B cell (primary cell): ENCODE data around the gene TBCA. TPM values are rescaled to one million over a fixed set of nuclear protein-coding genes. Genes with fewer than 3 reads are reported as not detected.

Experiments used
- ATAC-seq: fragments of 200-7000 bp; cut with Tn5 transposase; one replicate; pipeline ENCODE4 v1.10.0; 2021; ENCODE audit warnings: low read depth, mild to moderate bottlenecking, moderate number of reproducible peaks, moderate library complexity
- CTCF ChIA-PET: fragments of 350-600 bp; sonication (Branson Sonifier 250); formaldehyde crosslinking; loops from one replicate; lab custom pipeline; 2021; ENCODE audit warnings: antibody characterized with exemption, inconsistent platforms; lab: Charles Lee
- POLR2A ChIA-PET: fragments of 350-600 bp; sonication (Branson Sonifier 250); formaldehyde crosslinking; loops from one replicate; lab custom pipeline; 2021; ENCODE audit warnings: antibody characterized with exemption; lab: Charles Lee
- DNase-seq: peaks from one replicate; pipeline ENCODE4 v3.0.0; 2013
- H2AFZ ChIP-seq: 2 replicates; pipeline ENCODE4 v1.6.1; 2012; ENCODE audit warnings: mild to moderate bottlenecking, low read depth, low read length; ENCODE audit not compliant: insufficient read depth, poor library complexity, severe bottlenecking
- H3K27ac ChIP-seq, 2 donors: 1 replicate in 1 of 2; 2 replicates in 1 of 2; pipeline ENCODE4 v1.5.1; 2012 to 2013; ENCODE audit warnings: low read length in 2 of 2, mild to moderate bottlenecking in 2 of 2, moderate library complexity in 1 of 2
- H3K27me3 ChIP-seq, 4 experiments: fragments of 200-600 bp in 1 of 4; sonication (generic) in 1 of 4; replicated peaks in 1 of 4; 1 replicate in 2 of 4; 2 replicates in 2 of 4; pipeline versions ENCODE4 v1.6.1 to v1.7.0; 2013 to 2016; ENCODE audit warnings: low read length in 3 of 4, mild to moderate bottlenecking in 2 of 4, mixed read lengths in 1 of 4, moderate library complexity in 1 of 4; ENCODE audit not compliant: insufficient read depth in 4 of 4, control insufficient read depth in 3 of 4; ENCODE audit errors: control extremely low read depth in 1 of 4
- H3K36me3 ChIP-seq, 2 experiments: replicated peaks in 1 of 2; 1 replicate in 1 of 2; 2 replicates in 1 of 2; pipeline versions ENCODE4 v1.6.1 to v1.7.1; 2013; ENCODE audit warnings: low read length in 1 of 2; ENCODE audit not compliant: insufficient read depth in 2 of 2, control insufficient read depth in 1 of 2; ENCODE audit errors: control extremely low read depth in 1 of 2, extremely low read depth in 1 of 2
- H3K4me1 ChIP-seq, 2 donors: fragments of 200-600 bp in 1 of 2; sonication (generic) in 1 of 2; 1 replicate in 1 of 2; 2 replicates in 1 of 2; pipeline versions ENCODE4 v1.5.1 to v1.6.1; 2013 to 2017; ENCODE audit warnings: low read length in 2 of 2; ENCODE audit not compliant: control insufficient read depth in 2 of 2, insufficient read depth in 2 of 2
- H3K4me2 ChIP-seq: replicated peaks from 2 replicates; pipeline ENCODE3; 2012; ENCODE audit warnings: mild to moderate bottlenecking, low read depth, low read length; ENCODE audit not compliant: poor library complexity, severe bottlenecking
- H3K4me3 ChIP-seq, 5 experiments: fragments of 200-600 bp in 1 of 5; sonication (generic) in 1 of 5; 1 replicate in 3 of 5; 2 replicates in 2 of 5; pipeline versions ENCODE4 v1.5.1 to v1.7.0; 2011 to 2016; ENCODE audit warnings: low read length in 4 of 5, mild to moderate bottlenecking in 4 of 5, low read depth in 2 of 5, control low read depth in 1 of 5, moderate library complexity in 1 of 5; ENCODE audit not compliant: insufficient read depth in 1 of 5; ENCODE audit errors: control extremely low read depth in 1 of 5, extremely low read depth in 1 of 5
- H3K79me2 ChIP-seq: fragments of 200-600 bp; sonication (generic); one replicate; pipeline ENCODE4 v1.6.0; 2016; ENCODE audit warnings: low read length; ENCODE audit not compliant: control insufficient read depth, insufficient read depth
- H3K9ac ChIP-seq: fragments of 200-600 bp; sonication (generic); 2 replicates; pipeline ENCODE4 v1.6.1; 2017; ENCODE audit warnings: mild to moderate bottlenecking, low read length, moderate library complexity
- H3K9me3 ChIP-seq, 3 donors: one replicate each; pipeline versions ENCODE4 v1.6.1 to v1.7.1; 2013; ENCODE audit warnings: low read length in 2 of 3; ENCODE audit not compliant: control insufficient read depth in 2 of 3, insufficient read depth in 1 of 3; ENCODE audit errors: control extremely low read depth in 1 of 3
- H4K20me1 ChIP-seq: 2 replicates; pipeline ENCODE4 v1.6.0; 2012; ENCODE audit warnings: mild to moderate bottlenecking, low read length; ENCODE audit not compliant: insufficient read depth, control insufficient read depth, poor library complexity, severe bottlenecking
- H3K27ac Mint-ChIP-seq: one replicate; pipeline ENCODE4 v1.8.0; 2021; ENCODE audit warnings: mixed read lengths
- H3K27me3 Mint-ChIP-seq: one replicate; pipeline ENCODE4 v1.8.0; 2021; ENCODE audit warnings: mixed read lengths
- H3K4me1 Mint-ChIP-seq: one replicate; pipeline ENCODE4 v1.8.0; 2021; ENCODE audit warnings: mixed read lengths
- H3K4me3 Mint-ChIP-seq: one replicate; pipeline ENCODE4 v1.8.0; 2021; ENCODE audit warnings: mixed read lengths
- H3K9me3 Mint-ChIP-seq: one replicate; pipeline ENCODE4 v1.8.0; 2022; ENCODE audit warnings: mixed read lengths; ENCODE audit not compliant: insufficient read depth
- EZH2 ChIP-seq: IDR thresholded peaks from 2 replicates; pipeline ENCODE4 v1.6.1; 2012; ENCODE audit warnings: borderline replicate concordance, low read depth, mild to moderate bottlenecking, moderate library complexity, low read length; ENCODE audit not compliant: insufficient read depth, poor library complexity, severe bottlenecking
- WGBS: methylation state at CpG from one replicate; pipeline ENCODE4 v1.1.5; 2013; ENCODE audit warnings: missing lambda C conversion rate; ENCODE audit not compliant: insufficient coverage; 5-methylcytosine and 5-hydroxymethylcytosine counted together
- intact Hi-C: fragments of 100-400 bp; cut with micrococcal nuclease; formaldehyde crosslinking; loops from one replicate; pipeline ENCODE4 v1.10.0; 2022
- polyA plus RNA-seq: library from polyadenylated mRNA; depleted of rRNA; stranded (reverse); fragments of >200 nt; gene quantifications from 2 replicates; pipeline ENCODE4 v1.2.3, GENCODE V29; 2012
- total RNA-seq, 2 donors: library from RNA; stranded (reverse); fragments of 120-200 nt in 1 of 2; gene quantifications; 1 replicate in 1 of 2; 2 replicates in 1 of 2; pipeline versions ENCODE4 v1.2.3 to v1.2.4, GENCODE V29; 2013 to 2022
- TF ChIP-seq, protein P1 (sequence below): fragments of 200-600 bp; IDR thresholded peaks from one replicate; pipeline ENCODE4 v1.8.0; 2022; ENCODE audit warnings: antibody characterized with exemption, mild to moderate bottlenecking

TBCA gene
- total and polyA plus RNA-seq, 2 donors (not counting 1 experiment from before 2014, with no cell fraction given), result 22.3 to 110 TPM

DNA sequence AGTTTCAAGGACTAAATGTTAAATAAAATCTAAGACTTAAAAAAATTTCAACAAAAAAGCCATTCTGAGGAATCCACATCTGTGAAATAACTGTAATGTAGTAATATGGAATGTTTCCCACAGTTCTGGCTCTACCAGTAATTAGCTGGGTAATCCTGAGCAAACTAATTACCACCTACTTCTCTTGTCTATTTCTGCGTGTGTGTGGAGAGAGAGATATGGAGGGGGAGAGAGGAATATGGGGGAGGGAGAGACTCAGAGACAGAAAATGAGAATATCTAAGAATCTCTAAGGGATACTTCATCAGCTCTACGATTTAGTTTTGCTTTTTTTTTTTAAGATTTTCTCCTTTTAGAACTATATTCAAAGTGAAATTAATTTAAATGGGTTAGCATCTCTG is 28.0 kb downstream of the TBCA start:
- ATAC-seq (no peak), DNase-seq (no peak)
- peaks cover 22% of the 10 kb centered on the region for H3K4me1 Mint-ChIP-seq
- Histone ChIP-seq H3K27me3 (no peaks in the 10 kb centered on the region), H2AFZ (no peak overlapping the region), H3K4me2 (no peak overlapping the region), H3K9me3 (no peaks in the 10 kb centered on the region), H3K9ac (no peak overlapping the region), H3K79me2 (peaks cover 44% of the 10 kb centered on the region), H3K4me1 (no peaks in the 10 kb centered on the region), H3K36me3 (no peaks in the 10 kb centered on the region), H3K27ac (no peak overlapping the region), H3K4me3 (no peak overlapping the region), H4K20me1 (peaks cover 49% of the 10 kb centered on the region)
- CTCF ChIA-PET, result no interaction called here
- TF ChIP-seq EZH2, result no peak
- TF ChIP-seq, protein P1, sequence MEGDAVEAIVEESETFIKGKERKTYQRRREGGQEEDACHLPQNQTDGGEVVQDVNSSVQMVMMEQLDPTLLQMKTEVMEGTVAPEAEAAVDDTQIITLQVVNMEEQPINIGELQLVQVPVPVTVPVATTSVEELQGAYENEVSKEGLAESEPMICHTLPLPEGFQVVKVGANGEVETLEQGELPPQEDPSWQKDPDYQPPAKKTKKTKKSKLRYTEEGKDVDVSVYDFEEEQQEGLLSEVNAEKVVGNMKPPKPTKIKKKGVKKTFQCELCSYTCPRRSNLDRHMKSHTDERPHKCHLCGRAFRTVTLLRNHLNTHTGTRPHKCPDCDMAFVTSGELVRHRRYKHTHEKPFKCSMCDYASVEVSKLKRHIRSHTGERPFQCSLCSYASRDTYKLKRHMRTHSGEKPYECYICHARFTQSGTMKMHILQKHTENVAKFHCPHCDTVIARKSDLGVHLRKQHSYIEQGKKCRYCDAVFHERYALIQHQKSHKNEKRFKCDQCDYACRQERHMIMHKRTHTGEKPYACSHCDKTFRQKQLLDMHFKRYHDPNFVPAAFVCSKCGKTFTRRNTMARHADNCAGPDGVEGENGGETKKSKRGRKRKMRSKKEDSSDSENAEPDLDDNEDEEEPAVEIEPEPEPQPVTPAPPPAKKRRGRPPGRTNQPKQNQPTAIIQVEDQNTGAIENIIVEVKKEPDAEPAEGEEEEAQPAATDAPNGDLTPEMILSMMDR, result no peak
- H3K4me3 Mint-ChIP-seq, result no peak overlapping the region
- no peaks in the 10 kb centered on the region for H3K27me3 Mint-ChIP-seq
- intact Hi-C loops, result no loop called here
- POLR2A ChIA-PET, result no interaction called here
- WGBS, result no CpG with 5 or more reads among the region's 2 CpGs
- no peak overlapping the region for H3K27ac Mint-ChIP-seq
- H3K9me3 Mint-ChIP-seq, result no peaks in the 10 kb centered on the region

DNA sequence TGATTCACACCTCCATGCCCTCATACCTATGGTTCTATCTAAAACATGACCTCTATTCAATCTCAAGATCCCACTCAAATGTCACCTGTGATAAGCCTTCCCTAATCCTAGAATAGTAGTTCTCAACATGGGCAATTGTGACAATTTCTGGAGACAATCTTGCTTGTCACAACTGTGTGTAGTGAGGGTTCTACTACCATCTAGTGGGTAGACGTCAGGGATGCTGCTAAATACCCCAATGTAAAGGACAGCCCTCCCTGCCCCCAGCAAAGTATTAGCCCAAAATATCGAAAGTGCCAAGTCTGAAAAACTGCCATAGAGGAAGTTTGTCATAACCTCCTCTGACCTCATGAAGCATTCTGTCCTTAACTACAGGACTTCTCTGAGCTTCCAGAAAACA is 32.0 kb downstream of the TBCA start:
- Mint-ChIP-seq H3K4me3 (no peak overlapping the region), H3K27ac (no peak overlapping the region), H3K27me3 (no peaks in the 10 kb centered on the region), H3K9me3 (no peaks in the 10 kb centered on the region), H3K4me1 (peaks cover 13% of the 10 kb centered on the region)
- no peak for ATAC-seq
- H3K4me3 ChIP-seq, result no peak overlapping the region
- no peak overlapping the region for H3K4me2 ChIP-seq
- H3K27me3 ChIP-seq, result no peaks in the 10 kb centered on the region
- H3K4me1 ChIP-seq, result no peaks in the 10 kb centered on the region
- 83% methylated on average over 1 of the region's 2 CpGs for WGBS
- no peak overlapping the region for H2AFZ ChIP-seq
- DNase-seq, result no peak
- H3K36me3 ChIP-seq, result no peaks in the 10 kb centered on the region
- TF ChIP-seq, protein P1, result no peak
- TF ChIP-seq EZH2, result no peak
- intact Hi-C loops, result no loop called here
- POLR2A ChIA-PET, result no interaction called here
- H3K9ac ChIP-seq, result no peak overlapping the region
- H4K20me1 ChIP-seq, result peaks cover 31% of the 10 kb centered on the region
- no peak overlapping the region for H3K27ac ChIP-seq
- peaks cover 26% of the 10 kb centered on the region for H3K79me2 ChIP-seq
- CTCF ChIA-PET, result no interaction called here
- H3K9me3 ChIP-seq, result no peaks in the 10 kb centered on the region
